Endothelial cell of umbilical vein (primary cell): ENCODE measurements around the gene APOL4. TPM values are rescaled to one million over a fixed set of nuclear protein-coding genes. Genes with fewer than 3 reads are reported as not detected.
A peak's percentile ranks its signal among the peaks of the same experiment; 100 is the strongest.

Experiments
- BruUV-seq: library from RNA; stranded (reverse); fragments of 400-500 nt; replicated peaks from 2 replicates; lab custom pipeline; 2021; lab: Mats Ljungman, UMichigan
- CTCF ChIA-PET: fragments of 300-600, 350-600 bp; sonication (Branson Sonifier 250); formaldehyde crosslinking; loops from one replicate; lab custom pipeline; 2021; ENCODE audit warnings: antibody characterized with exemption, inconsistent platforms; lab: Charles Lee
- POLR2A ChIA-PET: fragments of 300-600, 350-600 bp; sonication (Branson Sonifier 250); formaldehyde crosslinking; loops from one replicate; lab custom pipeline; 2021; ENCODE audit warnings: antibody characterized with exemption, inconsistent platforms; lab: Charles Lee
- DNase-seq: peaks from one replicate; pipeline ENCODE4 v3.0.0-alpha.2; 2011; ENCODE audit warnings: low read depth, low spot score
- FAIRE-seq: peaks from 2 replicates; lab custom pipeline; 2011; peaks lifted over from hg19 to GRCh38; lab: Jason Lieb, UNC
- H2AFZ ChIP-seq: 2 replicates; pipeline ENCODE4 v1.6.0; 2012; ENCODE audit warnings: low read depth, low read length, control low read depth, inconsistent platforms
- H3K27ac ChIP-seq: 2 replicates; pipeline ENCODE4 v1.5.1; 2011; ENCODE audit warnings: low read depth, mild to moderate bottlenecking, control low read depth, low read length, moderate library complexity; ENCODE audit not compliant: insufficient read depth
- H3K27me3 ChIP-seq, 2 experiments: 2 replicates each; pipeline versions ENCODE4 v1.6.0 to v1.6.1; 2011; ENCODE audit warnings: low read length in 2 of 2, mixed read lengths in 1 of 2; ENCODE audit not compliant: control insufficient read depth in 2 of 2, insufficient read depth in 2 of 2
- H3K36me3 ChIP-seq, 2 experiments: 2 replicates in 1 of 2; 3 replicates in 1 of 2; pipeline ENCODE4 v1.5.1; 2011; ENCODE audit warnings: low read length in 2 of 2, mild to moderate bottlenecking in 1 of 2, moderate library complexity in 1 of 2; ENCODE audit not compliant: control insufficient read depth in 2 of 2, insufficient read depth in 2 of 2; ENCODE audit errors: extremely low read depth in 1 of 2
- H3K4me1 ChIP-seq: 3 replicates; pipeline ENCODE4 v1.5.1; 2011; ENCODE audit warnings: mild to moderate bottlenecking, low read length; ENCODE audit not compliant: control insufficient read depth, insufficient read depth; ENCODE audit errors: extremely low read depth
- H3K4me2 ChIP-seq: 2 replicates; pipeline ENCODE4 v1.6.1; 2011; ENCODE audit warnings: low read length, control low read depth, mixed read lengths; ENCODE audit not compliant: insufficient read depth
- H3K4me3 ChIP-seq, 3 experiments: fragments of 200-600 bp in 1 of 3; sonication (generic), shearing (Covaris generic) in 1 of 3; replicated peaks in 1 of 3; 2 replicates each; pipeline ENCODE4 v1.5.1; 2011 to 2016; ENCODE audit warnings: control low read depth in 3 of 3, low read length in 3 of 3, mild to moderate bottlenecking in 2 of 3, inconsistent platforms in 1 of 3, low read depth in 1 of 3, moderate library complexity in 1 of 3; ENCODE audit not compliant: insufficient read depth in 1 of 3
- H3K79me2 ChIP-seq: 2 replicates; pipeline ENCODE4 v1.6.0; 2012; ENCODE audit warnings: low read length, inconsistent platforms; ENCODE audit not compliant: control insufficient read depth, insufficient read depth
- H3K9ac ChIP-seq: replicated peaks from 2 replicates; pipeline ENCODE3; 2011; ENCODE audit warnings: low read length, control low read depth; ENCODE audit not compliant: insufficient read depth; ENCODE audit errors: extremely low read depth
- H3K9me1 ChIP-seq: replicated peaks from 3 replicates; pipeline ENCODE4 v1.6.0; 2011; ENCODE audit warnings: mild to moderate bottlenecking, low read length; ENCODE audit not compliant: control insufficient read depth, insufficient read depth; ENCODE audit errors: extremely low read depth
- H3K9me3 ChIP-seq: replicated peaks from 2 replicates; pipeline ENCODE4 v1.5.1; 2012; ENCODE audit warnings: low read length, inconsistent platforms; ENCODE audit not compliant: control insufficient read depth, insufficient read depth
- H4K20me1 ChIP-seq: replicated peaks from 2 replicates; pipeline ENCODE3; 2011; ENCODE audit warnings: mild to moderate bottlenecking, low read length; ENCODE audit not compliant: control insufficient read depth, insufficient read depth; ENCODE audit errors: extremely low read depth
- EZH2 ChIP-seq: IDR thresholded peaks from 2 replicates; pipeline ENCODE4 v1.6.1; 2012; ENCODE audit warnings: borderline replicate concordance, low read depth, mild to moderate bottlenecking, moderate library complexity, low read length, inconsistent platforms; ENCODE audit not compliant: severe bottlenecking
- JUN ChIP-seq: IDR thresholded peaks from 2 replicates; pipeline ENCODE4 v1.6.1; 2011; ENCODE audit warnings: borderline replicate concordance, low read depth; ENCODE audit not compliant: insufficient read length, insufficient read depth
- MYC ChIP-seq: IDR thresholded peaks from one replicate; pipeline ENCODE4 v1.6.1; 2011; ENCODE audit warnings: mild to moderate bottlenecking, low read depth, low read length
- POLR2A ChIP-seq: IDR thresholded peaks from 2 replicates; pipeline ENCODE4 v1.6.1; 2012; ENCODE audit warnings: low read depth, mild to moderate bottlenecking, control low read depth, low read length
- POLR2AphosphoS5 ChIP-seq: IDR thresholded peaks from 2 replicates; pipeline ENCODE4 v1.6.1; 2012; ENCODE audit warnings: low read depth, mild to moderate bottlenecking, control low read depth, low read length, moderate library complexity; ENCODE audit not compliant: insufficient read depth
- dilution Hi-C: fragments of 300-500 bp; cut with MboI; formaldehyde crosslinking; loops from one replicate; pipeline ENCODE4 v1.15.0; 2019; ENCODE audit warnings: low sequenced_read_pairs; ENCODE audit not compliant: extremely low pct_ligation_motif_present
- intact Hi-C: fragments of 100-400 bp; cut with micrococcal nuclease; formaldehyde crosslinking; loops from one replicate; pipeline ENCODE4 v1.10.0; 2022
- polyA plus RNA-seq, 4 experiments: library from polyadenylated mRNA; depleted of rRNA in 3 of 4; stranded (reverse) in 3 of 4; unstranded in 1 of 4; fragments of >200 nt; gene quantifications; 2 replicates each; pipeline versions ENCODE4 v1.2.1 to v1.2.3, GENCODE V29; 2011 to 2012; ENCODE audit warnings: missing spikeins in 1 of 4
- total RNA-seq: library from RNA; stranded (reverse); gene quantifications from 2 replicates; pipeline ENCODE4 v1.2.3, GENCODE V29; 2021
- TF ChIP-seq, protein P1 (sequence below), 2 donors: IDR thresholded peaks; 1 replicate in 1 of 2; 2 replicates in 1 of 2; pipeline ENCODE4 v1.5.1; 2011; ENCODE audit warnings: low read length in 2 of 2, mild to moderate bottlenecking in 2 of 2, moderate library complexity in 2 of 2, control low read depth in 1 of 2, inconsistent platforms in 1 of 2, low read depth in 1 of 2; ENCODE audit not compliant: insufficient read depth in 1 of 2; ENCODE audit errors: extremely low read depth in 1 of 2

The APOL4 gene
- total and polyA plus RNA-seq, 2 donors (not counting 3 experiments of a cell fraction or from before 2014, with no cell fraction given), result 0.33 to 0.97 TPM

DNA sequence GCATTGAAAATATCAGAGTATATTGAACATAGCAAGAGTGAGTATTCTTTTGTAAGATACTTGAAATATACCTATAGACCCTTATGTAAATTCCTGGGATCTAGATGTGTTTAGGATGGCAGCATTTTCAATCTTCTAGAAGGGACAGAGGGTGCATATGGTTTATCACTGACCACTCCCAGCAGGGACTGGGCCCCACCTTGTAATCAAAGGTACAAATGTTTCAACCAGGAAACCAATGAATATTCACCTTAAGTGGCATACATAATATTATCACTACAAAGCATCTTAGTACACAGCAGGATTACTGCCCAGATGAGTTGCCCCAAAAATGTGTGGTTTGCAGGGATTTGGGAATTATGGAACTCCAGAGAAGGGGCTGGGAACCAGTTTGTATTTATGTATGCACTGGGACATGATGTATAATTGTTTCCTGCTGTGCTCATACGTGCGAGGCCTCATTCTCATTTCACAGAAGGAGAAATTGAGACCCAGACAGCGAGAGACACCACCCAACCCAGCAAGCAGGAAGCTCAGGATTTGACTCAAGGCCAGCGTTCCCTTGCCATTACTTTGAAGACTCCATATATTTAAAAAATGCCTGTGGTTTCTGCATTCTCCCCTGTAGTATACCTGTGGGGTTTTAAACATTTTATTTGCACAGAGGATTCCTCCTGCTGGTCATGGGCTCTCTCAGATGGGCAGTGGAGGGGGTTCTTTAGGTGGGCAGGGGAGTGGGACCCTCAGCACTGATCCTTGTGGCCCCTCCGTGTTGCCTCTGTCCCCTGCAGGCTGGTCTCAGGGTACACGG, 5.2 kb downstream of the APOL4 start:
- CTCF ChIA-PET, result interaction anchor here (0.7 to 4.5 kb wide), 5 partner anchors 25 to 290 kb away, joined by 3 to 48 read pairs (median 18); partner anchors contain the start of gene APOL2
- BruUV-seq, result no TSS peak
- POLR2A ChIA-PET, result no interaction called here
- no peaks in the 10 kb centered on the region for H3K36me3 ChIP-seq
- TF ChIP-seq, protein P1, sequence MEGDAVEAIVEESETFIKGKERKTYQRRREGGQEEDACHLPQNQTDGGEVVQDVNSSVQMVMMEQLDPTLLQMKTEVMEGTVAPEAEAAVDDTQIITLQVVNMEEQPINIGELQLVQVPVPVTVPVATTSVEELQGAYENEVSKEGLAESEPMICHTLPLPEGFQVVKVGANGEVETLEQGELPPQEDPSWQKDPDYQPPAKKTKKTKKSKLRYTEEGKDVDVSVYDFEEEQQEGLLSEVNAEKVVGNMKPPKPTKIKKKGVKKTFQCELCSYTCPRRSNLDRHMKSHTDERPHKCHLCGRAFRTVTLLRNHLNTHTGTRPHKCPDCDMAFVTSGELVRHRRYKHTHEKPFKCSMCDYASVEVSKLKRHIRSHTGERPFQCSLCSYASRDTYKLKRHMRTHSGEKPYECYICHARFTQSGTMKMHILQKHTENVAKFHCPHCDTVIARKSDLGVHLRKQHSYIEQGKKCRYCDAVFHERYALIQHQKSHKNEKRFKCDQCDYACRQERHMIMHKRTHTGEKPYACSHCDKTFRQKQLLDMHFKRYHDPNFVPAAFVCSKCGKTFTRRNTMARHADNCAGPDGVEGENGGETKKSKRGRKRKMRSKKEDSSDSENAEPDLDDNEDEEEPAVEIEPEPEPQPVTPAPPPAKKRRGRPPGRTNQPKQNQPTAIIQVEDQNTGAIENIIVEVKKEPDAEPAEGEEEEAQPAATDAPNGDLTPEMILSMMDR (IDR thresholded peaks at IDR 0.05; ENCODE audit: extremely low read depth in 1 of 2, insufficient read depth in 1 of 2, low read depth in 1 of 2, low read length in 2 of 2), result no peak
- no peak for TF ChIP-seq POLR2AphosphoS5
- no peak for TF ChIP-seq POLR2A
- no peak for TF ChIP-seq MYC
- no peak for TF ChIP-seq EZH2
- no peak for TF ChIP-seq JUN
- H3K9me1 ChIP-seq, result no peaks in the 10 kb centered on the region
- no peak overlapping the region for H3K27ac ChIP-seq
- DNase-seq (no peak), FAIRE-seq (no peak)
- no peaks in the 10 kb centered on the region for H4K20me1 ChIP-seq
- no peaks in the 10 kb centered on the region for H3K9me3 ChIP-seq
- dilution Hi-C loops, result no loop called here
- H3K4me3 ChIP-seq, result no peak overlapping the region
- intact Hi-C loops, result loop anchor here (1.0 to 5.0 kb wide), 2 partner anchors 81 to 290 kb away; no protein-coding TSS in a partner anchor
- no peaks in the 10 kb centered on the region for H3K27me3 ChIP-seq
- no peak overlapping the region for H3K9ac ChIP-seq
- H2AFZ ChIP-seq, result peak overlapping the region; percentile 79
- peak overlapping the region; percentile 13 for H3K4me2 ChIP-seq
- no peaks in the 10 kb centered on the region for H3K79me2 ChIP-seq
- peaks cover 33% of the 10 kb centered on the region for H3K4me1 ChIP-seq
